NCI-H2227 treated with DMSO at 0.1 percent for 48 hours (cell line): ENCODE measurements around the gene HDAC10.
"Not testable (repeated sequence)": the region's sequence is repeated elsewhere in the genome, so short reads cannot be mapped to it uniquely, and the experiment has no call there.

Source experiments
- DNase-seq: peaks from one replicate; lab custom pipeline; 2025; lab: John Stamatoyannopoulos, UW

The HDAC10 gene

DNA sequence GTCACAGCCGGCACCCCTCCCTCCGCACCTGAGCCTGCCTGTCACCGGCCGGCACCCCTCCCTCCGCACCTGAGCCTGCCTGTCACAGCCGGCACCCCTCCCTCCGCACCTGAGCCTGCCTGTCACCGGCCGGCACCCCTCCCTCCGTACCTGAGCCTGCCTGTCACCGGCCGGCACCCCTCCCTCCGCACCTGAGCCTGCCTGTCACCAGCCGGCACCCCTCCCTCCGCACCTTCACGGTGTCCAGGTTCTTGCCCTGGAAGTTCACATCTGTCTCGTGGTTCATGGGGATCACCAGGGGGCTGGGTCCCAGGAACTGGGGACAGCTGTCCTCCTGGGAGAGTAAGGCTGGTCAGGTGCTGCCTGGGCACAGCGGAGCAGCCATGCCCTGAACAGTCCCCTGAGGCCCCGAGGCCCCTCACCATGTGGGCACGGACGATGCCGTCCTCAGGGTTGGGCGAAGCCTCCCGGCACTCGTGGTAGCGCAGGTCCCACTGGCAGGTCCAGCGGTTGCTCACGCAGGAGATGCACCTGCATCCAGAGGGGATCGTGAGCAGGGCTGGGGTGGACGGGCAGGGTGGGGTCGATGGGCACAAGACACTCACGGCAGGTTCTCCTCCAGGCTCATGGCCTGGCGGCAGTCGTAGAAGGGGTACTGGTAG is 34.6 kb upstream of the HDAC10 start:
- DNase-seq: no peak

DNA sequence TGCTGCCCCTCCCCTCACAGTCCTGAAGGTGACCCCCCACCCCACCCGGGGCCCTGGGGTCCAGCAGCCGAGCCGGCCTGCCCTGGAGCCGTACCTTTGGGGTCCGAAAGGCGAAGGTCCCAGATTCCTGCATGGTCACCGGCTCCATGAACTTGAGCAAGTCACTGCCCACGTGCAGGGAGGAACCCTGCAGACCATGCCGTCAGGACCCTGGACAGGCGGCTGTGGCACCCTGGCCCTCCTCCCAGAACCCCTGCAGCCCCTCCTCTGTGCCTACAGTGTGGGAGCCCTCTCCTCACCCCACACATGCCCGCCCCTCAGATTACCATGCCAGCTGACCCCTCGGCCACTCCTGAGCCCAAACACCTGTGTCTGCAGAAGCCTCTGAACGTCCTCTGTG is 33.4 kb upstream of the HDAC10 start:
- no peak for DNase-seq

DNA sequence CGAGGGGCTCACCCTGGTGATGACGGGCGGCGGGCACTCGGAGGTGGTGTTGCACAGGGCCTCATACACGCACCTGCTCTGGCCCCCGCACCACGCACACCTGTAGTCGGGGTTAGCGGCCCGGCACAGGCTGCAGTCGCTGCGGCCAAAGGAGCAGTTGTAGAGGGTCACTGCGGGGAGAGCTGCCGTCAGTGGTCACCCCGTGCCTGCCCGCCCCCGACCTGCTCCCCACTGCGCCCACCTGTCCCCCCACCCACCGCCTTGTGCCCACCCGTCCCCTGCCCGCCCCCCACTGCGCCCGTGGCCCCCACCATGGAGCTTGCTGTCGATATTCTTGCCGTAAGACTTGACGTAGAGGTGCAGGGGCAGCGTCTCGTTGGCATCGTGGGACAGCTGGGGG is 32.8 kb upstream of the HDAC10 start:
- DNase-seq: no peak

DNA sequence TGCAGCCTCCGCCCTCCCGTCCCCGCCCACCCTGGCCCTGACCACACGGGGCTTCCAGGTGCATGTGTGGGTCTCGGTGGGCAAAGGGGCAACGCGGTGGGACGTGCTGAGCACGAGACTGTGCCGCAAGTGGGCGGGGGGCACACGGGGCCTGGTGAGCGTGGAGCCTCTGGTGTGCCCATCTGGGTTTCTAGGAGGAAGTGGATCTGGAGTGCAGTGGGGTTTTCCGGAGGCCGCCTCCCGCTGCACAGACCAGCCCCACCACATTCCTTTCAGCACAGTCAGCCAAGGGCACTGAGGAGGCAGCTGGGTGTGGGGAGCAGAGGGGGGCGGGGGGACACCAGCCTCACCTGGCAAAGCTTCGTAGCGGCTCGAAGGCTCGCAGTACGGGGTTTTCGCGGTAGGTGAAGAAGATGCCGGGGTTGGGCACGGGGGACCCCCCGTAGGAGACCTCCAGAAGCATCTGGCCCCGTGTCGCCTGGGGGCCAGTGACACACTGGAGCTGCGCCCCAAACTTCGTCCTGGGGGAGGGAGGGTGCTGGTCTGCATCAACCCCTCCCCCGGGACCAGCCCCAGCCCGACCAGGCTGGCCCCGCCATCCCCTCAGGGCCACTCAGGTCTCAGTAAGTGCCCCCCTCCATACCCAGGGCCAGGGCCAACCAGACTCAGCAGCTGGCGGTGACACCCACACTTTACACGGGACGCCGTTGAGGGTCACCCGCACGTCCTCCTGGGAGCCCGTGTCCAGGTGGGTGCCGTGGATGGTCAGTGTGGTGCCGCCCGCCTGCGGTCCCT is 31.5 kb upstream of the HDAC10 start:
- DNase-seq: no peak

DNA sequence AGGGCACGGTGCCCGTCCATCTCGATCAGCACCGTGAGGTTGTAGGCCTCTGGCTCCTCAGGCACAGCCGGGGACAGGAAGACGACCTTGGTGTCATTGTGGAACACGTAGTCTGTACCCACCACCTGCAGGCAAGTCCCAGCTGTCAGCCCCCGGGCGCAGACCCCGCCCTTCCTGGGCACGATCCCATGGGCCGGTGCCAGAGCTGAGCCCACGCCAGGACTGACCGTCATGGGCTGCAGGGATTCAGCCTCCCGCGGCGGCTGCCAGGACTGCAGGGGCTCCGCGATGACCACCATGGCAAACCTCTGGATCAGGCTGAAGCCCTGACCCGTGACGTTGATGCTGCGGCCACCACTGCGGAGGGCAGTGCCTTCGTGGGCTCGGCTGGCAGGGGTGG is 30.9 kb upstream of the HDAC10 start:
- DNase-seq: no peak

DNA sequence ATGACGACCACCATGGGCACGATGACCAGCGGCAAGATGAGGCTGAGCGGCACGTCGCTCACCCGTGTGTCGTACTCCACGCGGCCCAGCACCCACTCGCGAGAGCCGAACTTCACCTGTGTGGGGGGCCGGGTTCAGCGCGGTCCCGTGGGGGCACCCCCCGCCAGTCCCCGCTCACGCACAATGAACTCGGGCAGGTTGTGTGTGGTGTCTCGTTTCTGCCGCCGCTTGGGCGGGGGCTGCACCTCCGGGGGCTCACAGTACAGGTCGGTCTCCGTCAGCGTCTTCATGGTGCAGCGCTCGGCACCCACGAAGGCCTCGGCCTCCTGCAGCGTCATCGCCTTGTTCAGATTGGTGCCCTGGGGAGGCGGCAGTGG is 30.3 kb upstream of the HDAC10 start:
- no peak for DNase-seq

DNA sequence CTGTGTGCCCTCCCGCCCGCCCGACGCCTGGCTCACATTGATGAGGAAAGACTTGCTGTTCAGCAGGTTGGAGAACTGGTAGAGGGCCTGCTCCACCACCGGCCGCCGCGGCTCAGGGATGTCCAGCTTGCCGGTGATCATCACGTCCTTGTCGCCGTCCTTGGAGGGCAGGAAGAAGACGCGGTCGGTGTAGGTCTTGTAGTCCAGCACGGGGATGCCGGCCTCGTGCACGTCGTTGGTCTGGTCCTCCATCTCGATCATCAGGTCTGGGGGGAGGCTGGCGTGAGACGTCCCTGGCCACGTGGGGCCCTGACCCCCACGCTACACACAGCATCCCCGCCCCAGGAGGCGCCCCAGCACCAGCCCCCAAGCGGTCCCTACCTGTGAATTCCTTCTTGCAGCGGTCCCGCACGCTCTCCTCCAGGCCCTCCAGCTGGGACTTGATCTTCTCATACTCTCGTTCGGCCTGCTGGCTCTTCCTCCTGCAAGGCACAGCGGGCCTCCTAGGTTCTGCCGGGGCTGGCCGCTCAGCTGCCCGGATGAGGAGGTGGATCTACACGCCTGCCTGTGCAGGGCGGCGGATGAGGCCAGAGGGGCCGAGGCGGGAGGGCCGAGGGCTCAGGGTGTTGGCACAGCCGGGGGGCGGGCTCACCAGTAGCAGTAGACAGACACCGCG is 29.8 kb upstream of the HDAC10 start:
- DNase-seq: no peak

DNA sequence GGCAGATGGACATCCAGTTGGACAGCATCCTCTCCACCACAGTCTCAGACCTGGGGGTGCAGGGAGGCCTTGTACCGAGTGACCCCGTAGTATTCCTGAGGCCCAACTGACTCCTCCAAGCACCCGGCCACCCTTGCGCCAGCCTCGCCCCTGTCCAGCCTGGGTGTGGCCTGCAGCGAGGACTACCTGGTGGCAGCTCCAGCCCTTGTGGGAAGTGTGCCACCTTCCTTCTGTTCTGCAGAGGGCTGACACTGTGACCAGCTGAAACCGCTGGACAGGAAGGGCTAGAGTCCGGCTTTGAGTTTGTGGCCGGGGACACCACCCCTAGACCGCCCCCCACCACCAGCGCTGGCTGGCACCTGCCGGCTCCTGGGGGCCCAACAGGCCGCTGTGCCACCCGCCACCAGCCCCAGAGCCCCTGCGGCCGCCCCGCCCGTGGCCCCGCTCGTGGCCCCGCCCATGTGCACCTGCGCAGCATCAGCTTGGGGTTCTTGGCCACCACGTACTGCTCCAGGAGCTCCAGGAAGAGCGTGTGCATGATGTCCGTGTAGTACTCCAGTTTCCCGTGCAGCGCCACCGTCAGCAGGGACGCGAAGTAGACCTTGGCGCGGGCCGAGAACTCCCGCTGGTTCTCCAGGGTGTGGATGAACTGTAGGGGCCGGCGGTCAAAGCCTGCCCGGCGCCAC is 29.1 kb upstream of the HDAC10 start:
- DNase-seq: no peak

DNA sequence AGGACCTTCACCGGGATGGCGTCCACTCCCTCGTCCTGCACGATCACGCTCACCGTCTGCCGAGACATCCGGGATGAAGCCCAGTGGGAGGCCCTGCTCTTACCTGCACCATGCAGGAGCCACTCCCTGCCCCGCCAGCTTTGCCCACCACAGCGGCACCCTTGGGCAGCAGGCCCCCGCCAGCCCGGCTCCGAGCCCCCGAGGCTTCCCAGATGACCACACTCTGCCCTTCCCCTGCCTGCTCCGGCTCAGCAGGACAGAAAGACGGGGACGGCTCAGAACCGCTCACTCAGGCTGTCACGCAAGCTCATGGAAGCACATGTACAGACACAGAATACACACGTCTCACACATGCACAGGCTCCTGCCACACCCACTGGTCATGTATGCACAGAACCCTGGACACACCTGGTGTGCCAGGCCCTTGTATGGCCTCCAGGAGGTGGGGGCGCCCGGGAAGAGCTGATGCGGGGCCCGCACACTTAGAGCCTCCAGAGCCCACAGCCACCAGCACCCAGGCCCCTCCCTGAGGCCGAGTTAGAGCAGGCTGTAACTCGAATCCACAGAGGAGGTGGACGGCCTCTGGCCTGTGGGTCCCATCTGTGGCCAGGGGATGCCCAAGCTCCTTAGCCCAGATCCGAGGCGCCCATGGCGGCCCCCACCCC is 28.0 kb upstream of the HDAC10 start:
- no peak for DNase-seq

DNA sequence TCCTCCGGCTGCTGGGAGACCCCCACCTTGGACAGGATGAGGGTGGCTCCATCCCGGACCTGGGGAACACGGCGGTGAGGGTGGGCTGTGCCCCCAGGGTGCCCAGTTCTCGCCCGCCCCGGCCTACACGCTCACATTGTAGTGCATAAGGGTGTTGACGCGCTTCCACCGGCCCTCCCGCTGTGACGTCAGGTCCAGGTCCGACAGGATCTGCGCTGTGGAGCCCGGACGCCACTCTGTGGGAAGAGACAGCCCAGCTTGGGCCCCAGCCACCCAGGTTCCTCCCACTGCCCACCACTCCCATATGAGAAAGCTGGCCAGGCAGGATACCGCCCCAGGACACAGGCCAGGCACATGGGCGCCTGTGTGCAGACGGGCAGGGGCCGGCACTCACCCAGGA is 27.4 kb upstream of the HDAC10 start:
- no peak for DNase-seq

DNA sequence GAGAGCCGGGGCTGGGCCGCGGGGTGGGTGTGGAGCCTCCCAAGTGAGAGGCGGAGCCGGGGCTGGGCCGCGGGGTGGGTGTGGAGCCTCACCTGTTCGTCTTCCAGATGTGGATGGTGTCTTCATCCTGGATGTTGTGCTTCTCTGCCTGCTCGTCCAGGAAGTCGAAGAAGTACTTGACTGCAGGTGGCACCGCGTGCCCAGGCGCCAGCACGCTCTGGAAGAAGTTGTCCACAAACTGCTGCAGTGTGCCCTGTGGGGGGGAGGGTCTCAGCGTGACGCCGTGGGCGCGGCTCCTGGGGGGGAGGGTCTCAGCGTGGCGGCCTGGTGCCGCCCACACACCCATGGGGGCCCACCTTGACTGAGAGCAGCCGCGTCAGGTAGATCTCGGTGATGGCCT is 26.7 kb upstream of the HDAC10 start:
- DNase-seq: no peak

DNA sequence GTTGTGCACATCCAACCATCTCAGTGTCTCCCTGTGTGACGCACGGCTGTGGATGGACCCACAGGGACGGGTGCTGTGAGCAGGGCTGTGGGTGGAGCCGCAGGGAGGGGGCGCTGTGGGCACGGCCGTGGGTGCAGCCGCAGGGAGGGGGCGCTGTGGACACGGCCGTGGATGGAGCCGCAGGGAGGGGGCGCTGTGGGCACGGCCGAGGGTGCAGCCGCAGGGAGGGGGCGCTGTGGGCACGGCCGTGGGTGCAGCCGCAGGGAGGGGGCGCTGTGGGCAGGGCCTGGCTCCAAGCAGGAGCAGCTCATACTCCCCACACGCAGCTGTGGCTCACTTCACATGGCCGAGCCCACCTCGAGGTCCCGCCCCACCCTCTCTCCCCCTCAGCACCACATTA is 25.1 kb upstream of the HDAC10 start:
- DNase-seq: no peak

DNA sequence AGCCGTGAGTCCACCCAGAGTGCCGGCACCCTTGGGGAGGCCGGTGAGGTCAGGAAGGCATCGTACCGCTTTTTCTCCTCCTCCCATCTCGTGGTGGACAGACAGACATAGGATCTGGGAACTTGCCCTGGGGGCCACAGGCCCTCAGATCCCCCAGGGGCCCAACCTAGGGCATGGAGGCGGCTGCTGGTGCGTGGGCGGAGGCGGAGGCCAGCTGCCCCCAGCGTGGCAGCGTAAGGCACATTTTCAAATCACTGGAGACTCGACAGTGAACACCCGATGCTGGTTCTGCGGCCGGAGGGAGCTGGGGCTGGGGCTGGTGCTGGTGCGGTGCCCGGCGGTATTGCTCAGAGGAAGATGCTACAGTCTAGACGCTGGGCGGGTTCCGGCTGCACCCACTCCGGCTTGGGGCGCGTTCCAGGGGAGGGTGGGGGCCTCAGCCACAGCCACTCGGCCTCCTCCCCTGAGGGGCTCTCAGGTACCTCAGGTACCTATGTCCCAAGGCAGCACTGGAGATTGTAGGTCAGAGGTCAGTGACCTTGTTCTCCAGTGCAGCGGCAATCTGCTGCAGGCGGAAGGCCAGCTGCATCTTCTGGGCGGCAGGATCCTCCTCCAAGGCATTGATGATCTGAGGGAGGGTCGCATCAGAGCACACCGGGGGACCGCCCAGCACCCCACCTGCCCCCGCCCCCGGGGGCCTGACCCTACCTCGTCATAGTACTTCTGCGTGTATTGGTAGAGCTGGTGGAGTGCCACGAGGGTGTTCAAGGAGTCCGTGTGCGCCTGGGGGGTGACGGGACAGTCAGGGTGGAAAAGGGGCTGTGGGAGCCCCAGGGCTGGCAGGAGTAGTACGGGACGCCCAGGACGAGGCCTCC is 24.4 kb upstream of the HDAC10 start:
- no peak for DNase-seq

DNA sequence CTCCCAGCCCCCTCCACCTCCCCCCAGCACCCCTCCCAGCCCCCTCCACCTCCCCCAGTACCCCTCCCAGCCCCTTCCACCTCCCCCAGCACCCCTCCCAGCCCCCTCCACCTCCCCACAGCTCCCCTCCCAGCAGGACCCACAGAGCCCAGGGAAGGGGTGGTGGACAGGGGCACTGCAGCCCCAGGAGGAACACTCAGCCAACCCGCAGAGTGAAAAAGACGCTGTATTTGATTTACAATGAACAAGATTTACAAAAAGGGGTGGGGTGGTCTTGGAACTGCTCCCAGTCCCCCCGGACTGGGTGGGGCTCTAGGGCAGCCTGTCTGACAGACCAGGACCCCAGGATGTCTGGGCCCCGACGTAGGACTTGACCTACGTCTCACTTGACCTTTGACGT is 23.7 kb upstream of the HDAC10 start:
- DNase-seq: no peak

DNA sequence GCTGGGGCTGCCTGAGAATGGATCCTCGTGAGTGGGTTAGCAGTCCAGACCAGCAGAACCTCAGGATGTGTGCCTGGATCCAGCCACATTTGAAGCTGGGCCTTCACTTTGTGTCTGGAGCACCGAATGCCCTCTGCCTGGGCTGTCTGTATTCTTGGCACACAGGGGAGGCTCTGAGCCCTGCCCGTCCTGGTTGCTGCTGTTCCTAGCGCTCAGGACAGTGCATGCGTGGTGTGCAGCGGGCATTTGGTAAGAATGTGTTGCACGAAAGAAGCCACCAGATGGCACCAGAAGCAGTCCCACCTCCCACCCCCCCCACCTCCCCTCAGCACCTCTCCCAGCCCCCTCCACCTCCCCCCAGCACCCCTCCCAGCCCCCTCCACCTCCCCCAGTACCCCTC is 23.2 kb upstream of the HDAC10 start:
- DNase-seq: peak; percentile 21

DNA sequence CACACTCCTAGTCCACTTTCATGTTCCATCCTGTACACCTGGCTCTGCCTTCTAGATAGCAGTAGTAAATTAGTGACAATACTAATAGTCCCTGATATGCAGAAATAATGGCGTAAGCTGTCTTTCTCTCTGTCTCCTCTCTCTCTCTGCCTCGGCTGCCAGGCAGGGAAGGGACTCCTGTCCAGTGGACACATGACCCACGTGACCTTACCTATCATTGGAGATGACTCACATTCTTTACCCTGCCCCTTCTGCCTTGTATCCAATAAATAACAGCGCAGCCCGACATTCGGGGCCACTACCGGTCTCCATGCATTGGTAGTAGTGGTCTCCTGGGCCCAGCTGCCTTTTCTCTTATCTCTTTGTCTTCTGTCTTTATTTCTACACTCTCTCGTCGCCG is 22.7 kb upstream of the HDAC10 start:
- DNase-seq: not testable (repeated sequence)

DNA sequence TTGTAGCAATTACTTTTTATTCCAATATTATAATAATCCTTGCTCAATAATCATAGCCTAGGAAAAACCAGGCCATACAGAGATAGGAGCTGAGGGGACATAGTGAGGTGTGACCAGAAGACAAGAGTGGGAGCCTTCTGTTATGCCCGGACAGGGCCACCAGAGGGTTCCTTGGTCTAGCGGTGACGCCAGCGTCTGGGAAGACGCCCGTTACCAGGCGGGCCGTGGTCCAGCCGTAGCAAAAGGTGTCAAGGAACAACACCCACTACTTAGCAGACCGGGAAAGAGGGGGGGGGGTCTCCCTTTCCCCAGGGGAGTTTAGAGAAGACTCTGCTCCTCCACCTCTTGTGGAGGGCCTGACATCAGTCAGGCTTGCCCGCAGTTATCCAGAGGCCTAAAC is 22.3 kb upstream of the HDAC10 start:
- DNase-seq: not testable (repeated sequence)

DNA sequence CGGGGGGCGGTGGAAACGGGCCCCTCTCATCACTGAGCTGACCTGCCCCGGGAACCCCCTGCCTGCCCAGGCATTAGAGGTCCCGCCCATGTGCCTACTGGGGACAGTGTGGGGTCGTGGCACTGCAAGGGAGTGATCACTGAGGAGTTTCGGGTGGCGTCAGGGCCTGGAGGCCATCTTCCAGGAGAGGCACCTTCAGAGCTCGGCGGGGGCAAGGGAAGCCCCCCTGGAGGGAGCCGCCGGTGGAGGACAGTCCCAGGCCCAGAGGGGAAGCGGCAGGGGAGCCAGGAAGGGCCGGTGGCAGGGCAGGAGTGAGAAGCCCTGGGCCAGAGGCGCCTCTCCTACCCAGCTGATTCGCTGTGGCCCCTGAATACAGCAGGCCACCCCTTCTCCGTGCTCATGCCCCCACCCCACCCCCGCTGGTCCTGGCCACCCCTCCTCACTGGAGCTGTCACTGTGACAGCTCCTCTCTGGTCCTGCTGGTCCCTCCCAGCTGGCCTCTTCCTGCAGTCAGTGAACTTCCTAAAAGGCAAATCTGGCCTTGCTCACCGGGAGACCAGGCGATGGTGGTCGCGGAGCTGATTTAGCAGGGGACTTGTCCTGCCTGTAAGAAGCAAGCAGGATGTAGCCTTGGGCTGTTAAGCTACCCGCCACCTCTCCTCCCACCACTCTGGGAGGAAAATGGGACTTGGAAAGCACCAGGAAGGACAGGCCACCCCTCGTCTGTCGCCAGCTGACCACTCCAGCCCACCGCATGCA is 21.2 kb upstream of the HDAC10 start:
- DNase-seq: no peak

DNA sequence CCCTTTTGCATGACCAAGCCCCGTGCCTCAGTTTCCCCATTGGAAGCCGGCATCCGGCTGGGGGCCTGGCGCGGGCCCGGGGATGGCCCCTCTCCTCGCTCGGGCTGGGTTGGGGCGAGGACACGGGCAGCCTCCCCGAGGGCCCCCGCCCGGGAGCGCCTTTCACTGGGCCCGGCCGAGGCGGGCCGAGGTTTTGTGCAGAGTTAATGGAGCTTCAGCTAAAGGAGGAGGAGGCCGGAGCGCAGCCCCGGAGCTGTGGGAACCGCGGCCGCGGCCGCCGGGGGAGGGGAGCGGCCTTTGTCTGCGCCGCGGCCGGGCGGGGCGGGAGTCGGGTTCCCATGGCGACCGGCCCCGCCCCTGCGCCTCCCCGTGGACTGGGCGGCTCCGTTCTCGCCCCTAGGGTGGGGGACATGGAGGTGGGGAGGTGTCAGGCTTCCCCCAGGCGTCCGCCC is 20.5 kb upstream of the HDAC10 start:
- DNase-seq: peak; percentile 57

DNA sequence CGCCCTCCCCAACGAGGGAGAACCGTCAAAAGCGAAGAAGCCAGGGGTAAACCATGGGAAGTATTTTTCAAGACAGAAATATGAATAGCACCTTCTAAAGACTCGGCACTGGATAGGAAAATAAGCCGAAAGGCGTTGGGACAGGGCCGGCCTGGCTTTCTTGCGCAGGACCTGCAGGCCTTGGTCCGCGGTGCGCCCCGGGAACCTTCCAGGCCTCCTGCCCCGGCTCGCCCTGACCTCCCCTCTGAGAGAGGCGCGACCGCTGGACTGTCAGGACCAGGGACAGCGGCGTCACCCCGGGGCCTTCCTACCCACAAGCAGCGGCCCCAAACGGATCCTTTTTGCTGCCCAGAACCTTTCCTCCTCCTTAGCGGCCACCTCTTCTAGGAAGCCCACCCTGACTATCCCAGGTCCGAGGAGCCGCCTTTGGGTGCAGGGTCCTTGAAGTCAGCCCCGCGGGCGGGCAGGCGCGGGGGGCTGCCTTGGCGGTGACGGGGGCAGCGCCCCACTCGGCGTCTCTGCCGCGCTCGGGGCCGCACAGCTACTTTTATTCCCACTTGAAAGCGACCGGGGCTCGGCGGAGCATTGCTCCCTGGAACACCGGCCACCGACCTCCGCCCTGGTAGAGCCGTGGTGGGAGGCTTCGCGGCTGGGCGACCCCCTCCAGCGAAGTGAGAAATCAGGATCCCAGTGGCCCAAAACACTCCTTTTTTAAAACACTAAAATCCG is 19.8 kb upstream of the HDAC10 start:
- DNase-seq: no peak
